H7 (cell line): ENCODE measurements around the gene BABAM1. TPM values are rescaled to one million over a fixed set of nuclear protein-coding genes. Genes with fewer than 3 reads are reported as not detected.
A peak's percentile ranks its signal among the peaks of the same experiment; 100 is the strongest.

Experiments
- DNase-seq: peaks from one replicate; pipeline ENCODE4 v3.0.0; 2012
- H3K27me3 ChIP-seq: 2 replicates; pipeline ENCODE4 v1.6.0; 2011; ENCODE audit warnings: mild to moderate bottlenecking, low read length; ENCODE audit not compliant: control insufficient read depth, insufficient read depth
- H3K36me3 ChIP-seq: replicated peaks from 2 replicates; pipeline ENCODE4 v1.5.1; 2011; ENCODE audit warnings: low read length; ENCODE audit not compliant: control insufficient read depth, insufficient read depth
- H3K4me3 ChIP-seq: 2 replicates; pipeline ENCODE4 v1.5.1; 2011; ENCODE audit warnings: low read depth, mild to moderate bottlenecking, control low read depth, low read length, moderate library complexity; ENCODE audit not compliant: insufficient read depth
- total RNA-seq: library from RNA; depleted of rRNA; stranded (reverse); fragments of >200 nt; shearing (Covaris generic); gene quantifications from 2 replicates; pipeline ENCODE4 v1.2.3, GENCODE V29; 2014

The BABAM1 gene
- total RNA-seq, 1 experiment from 2014 or later = 194 TPM

DNA sequence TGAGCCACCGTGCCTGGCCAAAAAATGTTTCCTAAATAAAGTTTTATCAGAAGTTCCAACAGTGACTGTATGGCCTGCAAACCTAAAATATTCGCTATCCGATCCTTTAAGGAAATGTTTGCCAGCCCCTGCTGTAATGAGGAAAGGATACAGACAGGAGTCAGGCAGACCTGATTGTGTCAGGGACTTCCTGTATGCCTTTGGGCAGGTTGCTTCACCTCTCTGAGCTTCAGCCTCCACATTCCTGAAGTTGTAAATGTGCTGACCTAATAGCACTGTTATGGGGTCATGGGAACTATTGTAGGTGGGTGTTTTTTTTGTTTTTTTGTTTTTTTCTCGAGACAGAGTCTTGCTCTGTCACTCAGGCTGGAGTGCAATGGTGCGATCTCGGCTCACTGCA is 29.7 kb downstream of the BABAM1 start:
- Histone ChIP-seq H3K4me3 (no peak overlapping the region), H3K36me3 (peaks cover 1% of the 10 kb centered on the region; the same call in 1 of the 2 replicates), H3K27me3 (no peaks in the 10 kb centered on the region)
- DNase-seq = no peak

DNA sequence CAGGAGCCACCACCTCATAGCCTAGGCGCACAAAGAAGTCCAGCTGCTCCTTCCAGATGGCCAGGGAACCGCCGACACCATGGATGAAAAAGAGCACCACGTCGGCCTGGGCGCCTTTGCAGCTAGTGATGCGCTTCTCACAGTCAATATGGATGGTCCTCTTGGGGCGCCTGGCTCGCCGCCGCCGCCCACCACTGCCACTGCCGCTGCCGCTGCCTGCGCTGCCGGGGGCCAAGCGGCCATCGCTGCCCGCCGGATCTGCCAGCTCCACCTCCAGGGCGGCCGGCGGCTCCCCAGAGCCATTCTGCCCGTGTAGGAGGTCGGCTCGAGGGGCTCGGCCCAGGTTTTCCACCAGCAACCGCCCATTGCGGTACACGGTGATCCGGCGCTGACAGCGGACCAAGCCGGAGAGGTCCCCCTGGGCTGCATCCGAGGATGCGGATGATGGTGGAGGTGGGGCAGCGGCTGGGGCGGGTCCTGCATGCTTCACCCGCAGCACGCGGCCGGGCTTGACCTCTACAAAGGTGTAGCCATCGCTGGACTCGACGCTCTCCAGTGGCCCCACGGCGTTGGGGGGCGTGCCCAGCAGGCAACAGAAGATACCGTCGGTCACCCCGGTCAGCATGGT is 33.9 kb downstream of the BABAM1 start:
- Histone ChIP-seq H3K36me3 (peaks cover 1% of the 10 kb centered on the region; the same call in 1 of the 2 replicates), H3K4me3 (no peak overlapping the region), H3K27me3 (no peaks in the 10 kb centered on the region)
- DNase-seq = no peak

DNA sequence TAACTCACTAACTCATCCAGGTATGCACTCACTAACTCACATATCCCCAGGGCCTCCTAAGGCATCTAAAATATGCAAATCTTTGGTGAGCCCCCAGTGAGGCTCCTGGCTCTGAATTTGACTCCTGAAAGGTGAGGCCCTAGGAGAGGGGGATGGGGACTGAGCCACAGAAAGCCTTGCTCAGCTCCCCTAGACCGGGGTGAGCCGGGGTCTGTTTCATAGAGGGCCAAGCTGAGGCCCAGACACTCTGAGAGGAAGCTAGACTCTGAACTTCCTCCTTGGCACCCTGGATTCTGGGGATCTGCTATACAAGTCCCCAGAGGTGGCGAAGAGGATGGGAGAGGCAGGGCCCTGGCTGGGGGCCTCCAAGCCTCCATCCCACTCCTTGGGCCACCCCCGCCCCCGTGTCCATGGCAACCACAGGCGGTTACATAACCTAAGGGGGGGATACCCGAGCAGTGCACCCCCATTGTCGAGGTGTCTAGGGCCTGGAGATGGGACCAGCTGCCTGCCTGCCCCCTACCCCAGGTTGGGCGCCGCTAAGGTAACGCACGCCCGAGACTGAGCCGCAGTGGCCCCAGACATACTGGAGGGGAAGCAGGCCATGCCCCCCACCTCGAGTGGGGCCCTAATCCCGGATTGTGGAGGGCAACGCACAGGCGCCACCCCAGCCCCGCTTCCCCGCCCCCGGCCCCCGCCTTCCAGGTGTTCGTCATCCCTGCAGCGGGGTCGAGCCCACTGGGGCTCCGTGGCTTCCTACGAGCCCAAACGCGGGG is 35.3 kb downstream of the BABAM1 start:
- peak; percentile 75 for DNase-seq
- Histone ChIP-seq H3K4me3 (peak overlapping the region; percentile 61), H3K27me3 (no peaks in the 10 kb centered on the region), H3K36me3 (peaks cover 1% of the 10 kb centered on the region; the same call in 1 of the 2 replicates)

DNA sequence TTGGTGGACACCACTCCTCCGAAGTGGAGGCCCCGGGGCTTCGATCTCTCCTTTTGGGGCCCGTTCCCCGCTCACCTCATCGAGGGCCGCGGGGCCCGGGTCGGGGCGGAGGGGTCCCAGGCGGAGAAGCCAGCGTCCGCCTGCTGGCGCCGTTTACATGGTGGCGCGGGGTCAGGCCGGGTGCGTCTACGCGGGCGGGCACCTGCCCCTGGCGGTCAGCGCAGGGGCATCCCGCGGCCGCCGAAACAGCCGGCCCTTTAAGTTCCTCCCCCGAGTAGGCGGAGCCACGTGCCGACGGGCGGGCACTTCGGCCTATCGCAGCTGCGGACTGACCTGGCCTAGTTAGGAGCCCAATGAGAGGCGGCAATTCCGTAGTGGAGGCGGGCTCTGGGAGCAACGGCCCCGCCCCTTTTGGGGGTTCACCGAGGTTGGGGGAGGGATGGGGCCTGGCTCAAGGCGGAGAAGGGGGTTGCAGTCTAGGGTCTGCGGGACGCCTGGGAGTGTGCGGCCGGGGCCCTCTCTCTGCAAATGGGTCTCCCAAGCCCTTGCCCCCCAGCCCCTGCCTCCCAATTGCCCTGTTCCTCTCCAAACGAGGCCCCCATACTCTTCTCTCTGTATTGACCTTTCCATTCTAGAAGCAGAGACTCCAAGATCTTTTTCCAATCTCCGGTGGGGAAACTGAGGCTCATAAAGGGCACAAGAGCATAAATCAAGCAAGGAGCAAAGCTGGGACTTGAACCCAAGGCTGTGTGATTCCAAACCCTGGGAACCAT is 36.1 kb downstream of the BABAM1 start, which contains the start of gene ABHD8:
ABHD8 (minus strand) TSS at position 259 of the 773 bp plus-strand sequence. CDS start 1,809 bp downstream, outside the sequence.
- Histone ChIP-seq H3K36me3 (peaks cover under 1% of the 10 kb centered on the region; the same call in 1 of the 2 replicates), H3K4me3 (peak within 1 kb of the TSS; percentile 61), H3K27me3 (no peaks in the 10 kb centered on the region)
- DNase-seq = peak; percentile 99

- H3K4me3 ChIP-seq = no peak overlapping the region
- no peaks in the 10 kb centered on the region for H3K36me3 ChIP-seq
- no peak for DNase-seq
- H3K27me3 ChIP-seq = no peaks in the 10 kb centered on the region
These were observed 36.7 kb downstream of the BABAM1 start for GRCh38 chr19:17303940-17304267.

DNA sequence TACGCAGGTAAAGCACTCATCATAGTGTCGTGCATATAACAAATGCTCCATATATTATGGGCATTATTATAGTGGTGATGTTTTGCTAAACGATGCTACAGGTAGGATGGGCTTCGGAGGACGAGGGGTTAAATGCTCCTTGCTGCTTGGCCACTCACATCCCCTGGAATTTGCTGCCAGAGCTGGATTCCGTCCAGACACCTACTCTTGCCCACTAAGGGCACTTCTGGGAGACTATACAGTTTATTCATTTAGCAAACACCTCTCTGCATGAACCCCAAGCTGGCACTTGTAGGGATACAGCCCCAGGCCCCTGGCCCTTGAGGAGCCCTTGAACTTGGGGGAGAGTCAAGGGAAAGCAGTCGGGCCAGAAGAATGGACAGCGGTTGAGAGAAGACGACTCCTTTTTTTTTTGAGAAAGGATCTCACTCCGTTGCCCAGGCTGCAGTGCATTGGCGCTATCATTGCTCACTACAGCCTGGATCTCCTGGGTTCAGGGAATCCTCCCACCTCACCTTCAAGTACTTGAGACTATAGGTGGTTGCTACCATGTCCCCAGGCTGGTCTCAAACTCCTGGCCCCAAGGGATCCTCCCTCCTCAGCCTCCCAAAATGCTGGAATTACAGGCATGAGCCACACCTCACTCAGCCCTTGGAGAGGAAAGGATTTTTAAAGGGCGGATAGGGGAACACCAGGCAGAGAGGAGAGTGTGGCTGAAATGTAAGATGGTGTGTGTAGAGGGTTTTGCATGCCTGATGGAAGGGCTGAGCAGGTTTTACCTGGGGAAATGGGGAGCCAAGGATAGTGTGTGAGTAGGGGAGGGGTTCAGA is 37.4 kb downstream of the BABAM1 start:
- Histone ChIP-seq H3K4me3 (no peak overlapping the region), H3K27me3 (no peaks in the 10 kb centered on the region), H3K36me3 (no peaks in the 10 kb centered on the region)
- DNase-seq = no peak

DNA sequence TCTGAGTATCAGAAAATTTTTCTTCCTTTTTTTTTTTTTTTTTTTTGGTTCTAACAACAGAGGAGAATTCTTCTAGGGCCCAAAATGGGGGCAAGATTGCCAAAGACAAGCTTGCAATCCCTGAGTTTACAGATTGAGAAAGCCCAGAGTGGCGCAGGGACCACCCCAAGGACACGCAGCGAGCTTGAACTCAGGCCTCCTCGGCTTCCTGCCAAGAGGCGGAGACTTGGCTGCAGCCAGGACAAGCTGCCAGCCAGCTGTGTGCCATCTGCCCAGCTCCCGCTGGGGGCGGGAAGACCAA is 37.9 kb downstream of the BABAM1 start:
- no peaks in the 10 kb centered on the region for H3K36me3 ChIP-seq
- no peak for DNase-seq
- 0 out of 2 replicates have a peak overlapping the region, but pooled peaks have one; percentile 10 for H3K4me3 ChIP-seq

GRCh38 chr19:17305517-17306284 is 38.5 kb downstream of the BABAM1 start, which contains the start of gene MRPL34:
MRPL34 (plus strand) TSS chr19:17305872; CDS start chr19:17305893, 21 bp downstream.
- DNase-seq = peak; percentile 94

More for the DNA sequence above, 37.9 kb downstream of the BABAM1 start:
- H3K27me3 ChIP-seq = no peaks in the 10 kb centered on the region

GRCh38 chr19:17306285-17306714 is 39.1 kb downstream of the BABAM1 start:
- no peak for DNase-seq
- no peaks in the 10 kb centered on the region for H3K27me3 ChIP-seq
- peak overlapping the region; percentile 90 for H3K4me3 ChIP-seq
- H3K36me3 ChIP-seq = no peaks in the 10 kb centered on the region

More at GRCh38 chr19:17305517-17306284, 38.5 kb downstream of the BABAM1 start, which contains the start of gene MRPL34:
- Histone ChIP-seq H3K36me3 (no peaks in the 10 kb centered on the region), H3K27me3 (no peaks in the 10 kb centered on the region), H3K4me3 (peak within 1 kb of the TSS; percentile 90)

- DNase-seq = no peak
- Histone ChIP-seq H3K4me3 (no peak overlapping the region), H3K27me3 (no peaks in the 10 kb centered on the region), H3K36me3 (no peaks in the 10 kb centered on the region; the same call in 1 of the 2 replicates)
These were observed 40.7 kb downstream of the BABAM1 start for GRCh38 chr19:17307876-17308377.

DNA sequence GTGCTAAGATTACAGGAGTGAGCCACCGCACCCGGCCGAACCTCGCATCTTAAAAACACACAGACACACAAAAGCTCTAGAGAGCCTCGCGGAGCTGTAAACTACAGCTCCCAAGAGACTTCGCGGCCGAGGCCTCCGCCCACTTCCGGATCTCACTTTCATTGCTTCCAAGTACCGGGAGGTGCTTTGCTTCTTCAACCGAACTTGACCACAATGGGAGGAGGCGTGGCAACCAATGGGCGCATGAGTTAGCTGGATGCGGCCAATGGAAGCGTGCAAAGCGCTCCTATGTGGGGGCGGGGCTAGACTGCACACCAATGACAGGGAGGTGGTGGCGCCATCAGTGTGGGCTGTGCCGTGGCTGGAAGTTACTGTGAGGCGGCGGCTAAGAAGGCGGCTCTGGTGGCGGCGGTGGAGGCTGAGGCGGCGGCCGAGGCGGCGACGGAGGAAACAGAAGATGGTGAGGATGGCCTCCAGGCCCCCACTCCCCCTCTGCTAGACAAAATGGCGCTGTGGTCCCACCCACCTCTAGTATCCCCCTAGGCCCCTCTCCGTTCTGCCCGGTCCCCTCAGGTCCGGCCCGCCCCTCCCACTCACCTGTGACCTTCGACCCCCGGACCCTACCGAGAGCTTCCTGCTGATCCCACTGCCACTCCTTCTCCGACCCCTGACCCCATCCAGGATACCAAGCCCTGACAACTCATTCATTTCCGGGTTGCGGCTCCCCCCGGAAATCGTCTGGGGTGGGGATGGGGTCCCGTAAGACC is 42.1 kb downstream of the BABAM1 start, which contains the start of gene DDA1:
DDA1 (plus strand) TSS at position 366 of the 767 bp plus-strand sequence; CDS start at position 458, 92 bp downstream.
- no peaks in the 10 kb centered on the region for H3K27me3 ChIP-seq
- DNase-seq = peak; percentile 99
- H3K36me3 ChIP-seq = peaks cover 3% of the 10 kb centered on the region
- H3K4me3 ChIP-seq = peak within 1 kb of the TSS; percentile 96

GRCh38 chr19:17309965-17310461 is 42.8 kb downstream of the BABAM1 start:
- DNase-seq = no peak
- no peaks in the 10 kb centered on the region for H3K27me3 ChIP-seq
- peak overlapping the region; percentile 96 for H3K4me3 ChIP-seq
- peaks cover 6% of the 10 kb centered on the region for H3K36me3 ChIP-seq
